Glutamatergic neuron (in vitro differentiated cells): Measurements from ENCODE around the gene LSM14B. TPM values are rescaled to one million over a fixed set of nuclear protein-coding genes. Genes with fewer than 3 reads are reported as not detected.

Experiments used
- DNase-seq: peaks from one replicate; pipeline ENCODE4 v3.0.0; 2022
- H3K27ac Mint-ChIP-seq: one replicate; pipeline ENCODE4 v1.8.0; 2020; ENCODE audit warnings: mild to moderate bottlenecking, mixed read lengths, inconsistent platforms; ENCODE audit not compliant: unreplicated experiment
- H3K27me3 Mint-ChIP-seq: one replicate; pipeline ENCODE4 v1.8.0; 2020; ENCODE audit warnings: mild to moderate bottlenecking, moderate library complexity, mixed read lengths, inconsistent platforms; ENCODE audit not compliant: unreplicated experiment
- H3K36me3 Mint-ChIP-seq: one replicate; pipeline ENCODE4 v1.8.0; 2020; ENCODE audit warnings: mild to moderate bottlenecking, mixed read lengths, inconsistent platforms; ENCODE audit not compliant: unreplicated experiment
- H3K4me1 Mint-ChIP-seq: one replicate; pipeline ENCODE4 v1.8.0; 2020; ENCODE audit warnings: mild to moderate bottlenecking, low read depth, mixed read lengths, inconsistent platforms; ENCODE audit not compliant: unreplicated experiment
- H3K4me3 Mint-ChIP-seq: one replicate; pipeline ENCODE4 v1.8.0; 2020; ENCODE audit warnings: mild to moderate bottlenecking, mixed read lengths, inconsistent platforms; ENCODE audit not compliant: unreplicated experiment
- H3K9me3 Mint-ChIP-seq: one replicate; pipeline ENCODE4 v1.8.0; 2020; ENCODE audit warnings: mild to moderate bottlenecking, moderate library complexity, mixed read lengths, inconsistent platforms; ENCODE audit not compliant: unreplicated experiment
- total RNA-seq: library from RNA; stranded (reverse); fragmentation: NEBNext Ultra II Directional; extraction: Animal tissue kit (Norgen Biotek cat#: 25700); gene quantifications from one replicate; pipeline ENCODE4 v1.2.1, GENCODE V29; 2021; ENCODE audit not compliant: unreplicated experiment
- TF ChIP-seq, protein P1 (sequence below): fragments of 200-600 bp; sonication (generic); IDR thresholded peaks from one replicate; pipeline ENCODE4 v1.5.0; 2021; ENCODE audit not compliant: partially characterized antibody, unreplicated experiment

LSM14B gene
- total RNA-seq, 1 donor from 2014 or later: 73.6 TPM

DNA sequence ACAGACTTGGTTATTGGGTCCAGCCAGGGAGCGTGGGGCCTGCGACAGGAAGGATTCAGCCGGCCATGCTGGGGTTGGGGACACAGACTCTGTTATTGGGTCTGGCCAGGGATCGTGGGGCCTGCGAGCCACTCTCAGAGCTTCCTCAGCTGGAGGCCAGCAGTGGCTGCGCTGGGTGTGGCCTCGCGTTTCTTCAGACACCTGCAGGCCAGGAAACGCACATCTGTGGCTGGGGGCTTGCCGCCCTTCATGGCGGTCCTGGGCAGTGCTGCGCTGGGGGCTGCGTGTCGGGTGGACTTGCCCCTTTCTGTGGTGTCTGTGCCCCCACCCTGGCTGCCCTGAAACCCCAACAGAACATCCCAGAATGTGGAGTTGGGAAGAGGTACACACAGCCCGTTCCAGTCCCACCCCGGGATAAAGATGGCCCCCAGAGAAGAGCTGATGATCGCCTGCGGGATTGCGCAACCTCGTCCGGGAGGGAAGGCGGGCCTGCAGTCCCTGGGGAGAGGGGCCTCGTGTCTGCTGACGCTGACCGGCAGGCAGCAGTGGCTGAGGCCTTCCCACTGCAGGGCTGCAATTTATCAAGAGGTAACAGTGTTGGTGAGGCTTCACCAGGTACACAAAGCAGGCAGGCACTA, 43.6 kb downstream of the LSM14B start:
- H3K4me1 Mint-ChIP-seq: peaks cover 3% of the 10 kb centered on the region
- H3K4me3 Mint-ChIP-seq: no peak overlapping the region
- H3K36me3 Mint-ChIP-seq: no peaks in the 10 kb centered on the region
- DNase-seq: peak; percentile 68
- H3K9me3 Mint-ChIP-seq: peaks cover 4% of the 10 kb centered on the region
- TF ChIP-seq, protein P1, sequence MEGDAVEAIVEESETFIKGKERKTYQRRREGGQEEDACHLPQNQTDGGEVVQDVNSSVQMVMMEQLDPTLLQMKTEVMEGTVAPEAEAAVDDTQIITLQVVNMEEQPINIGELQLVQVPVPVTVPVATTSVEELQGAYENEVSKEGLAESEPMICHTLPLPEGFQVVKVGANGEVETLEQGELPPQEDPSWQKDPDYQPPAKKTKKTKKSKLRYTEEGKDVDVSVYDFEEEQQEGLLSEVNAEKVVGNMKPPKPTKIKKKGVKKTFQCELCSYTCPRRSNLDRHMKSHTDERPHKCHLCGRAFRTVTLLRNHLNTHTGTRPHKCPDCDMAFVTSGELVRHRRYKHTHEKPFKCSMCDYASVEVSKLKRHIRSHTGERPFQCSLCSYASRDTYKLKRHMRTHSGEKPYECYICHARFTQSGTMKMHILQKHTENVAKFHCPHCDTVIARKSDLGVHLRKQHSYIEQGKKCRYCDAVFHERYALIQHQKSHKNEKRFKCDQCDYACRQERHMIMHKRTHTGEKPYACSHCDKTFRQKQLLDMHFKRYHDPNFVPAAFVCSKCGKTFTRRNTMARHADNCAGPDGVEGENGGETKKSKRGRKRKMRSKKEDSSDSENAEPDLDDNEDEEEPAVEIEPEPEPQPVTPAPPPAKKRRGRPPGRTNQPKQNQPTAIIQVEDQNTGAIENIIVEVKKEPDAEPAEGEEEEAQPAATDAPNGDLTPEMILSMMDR: no peak
- peak overlapping the region; percentile 73 for H3K27ac Mint-ChIP-seq
- H3K27me3 Mint-ChIP-seq: peaks cover 9% of the 10 kb centered on the region

DNA sequence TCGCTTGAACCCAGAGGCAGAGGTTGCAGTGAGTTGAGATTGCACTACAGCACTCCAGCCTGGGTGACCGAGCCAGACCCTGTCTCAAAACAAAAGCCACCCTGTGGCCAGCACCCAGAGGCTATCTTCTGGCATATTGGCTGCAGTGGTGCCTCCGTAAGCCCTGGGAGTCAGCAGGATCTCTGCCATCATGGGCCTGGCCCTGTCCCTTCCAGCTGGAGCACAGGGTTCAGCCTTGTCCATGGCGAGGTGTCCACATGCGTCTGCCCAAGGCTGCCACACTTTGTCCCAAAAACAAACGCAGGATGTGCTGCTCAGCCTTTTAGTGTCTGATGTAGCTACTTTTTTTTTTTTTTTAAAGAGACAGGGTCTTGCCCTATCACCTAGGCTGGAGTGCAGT, 45.2 kb downstream of the LSM14B start:
- Mint-ChIP-seq H3K27me3 (peaks cover 7% of the 10 kb centered on the region), H3K4me3 (no peak overlapping the region)

DNA sequence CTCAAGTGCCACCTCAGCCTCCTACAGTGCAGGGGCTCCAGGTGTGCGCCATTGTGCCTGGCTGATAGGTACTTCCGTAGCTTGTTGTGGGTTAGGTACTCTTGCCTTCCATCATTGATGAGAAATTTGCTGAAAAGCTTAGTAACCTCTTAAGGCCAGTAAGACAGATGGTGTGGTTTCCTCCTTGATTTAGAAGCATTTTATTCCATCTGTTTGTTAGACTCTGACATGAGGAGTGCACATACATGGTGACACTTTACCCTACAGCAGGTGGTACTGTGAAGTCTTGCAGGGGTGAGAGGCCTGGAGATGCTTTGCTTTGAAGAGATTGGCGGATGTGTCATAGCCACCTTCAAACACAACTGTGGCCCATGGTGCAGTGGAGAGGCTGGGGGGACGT, 45.8 kb downstream of the LSM14B start:
- H3K9me3 Mint-ChIP-seq: peaks cover 5% of the 10 kb centered on the region

More for the DNA sequence above, 45.2 kb downstream of the LSM14B start:
- DNase-seq: no peak
- Mint-ChIP-seq H3K4me1 (peaks cover 3% of the 10 kb centered on the region), H3K27ac (no peak overlapping the region), H3K36me3 (no peaks in the 10 kb centered on the region), H3K9me3 (peaks cover 5% of the 10 kb centered on the region)
- TF ChIP-seq, protein P1: no peak

DNA sequence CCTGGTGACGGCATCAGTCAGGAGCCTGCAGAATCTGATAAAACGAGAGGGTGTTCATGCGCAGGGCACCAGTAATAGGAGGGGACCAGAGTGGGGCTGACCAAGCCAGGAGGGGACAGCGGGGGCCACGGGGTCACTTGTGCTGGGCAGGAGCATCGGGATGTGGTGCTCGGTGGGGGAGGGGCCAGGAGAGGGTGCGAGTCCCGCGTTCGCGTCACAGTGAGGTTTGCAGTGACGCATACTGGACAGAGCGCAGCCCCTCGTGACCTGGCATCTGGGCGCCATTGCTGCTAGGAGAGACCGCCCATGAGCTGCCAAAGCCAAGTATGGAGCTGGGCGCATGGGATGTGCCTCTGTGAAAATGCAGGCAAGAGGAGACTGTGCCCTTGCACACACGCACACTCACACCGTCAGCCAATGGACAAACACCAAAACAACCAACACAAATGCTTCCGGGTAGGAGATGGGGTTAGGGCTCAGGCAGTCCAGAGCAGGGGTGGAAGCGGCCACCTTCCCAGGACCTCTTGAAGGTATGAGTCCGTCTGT, 46.7 kb downstream of the LSM14B start:
- Mint-ChIP-seq H3K4me1 (peaks cover 3% of the 10 kb centered on the region), H3K9me3 (peaks cover 5% of the 10 kb centered on the region), H3K27me3 (peaks cover 5% of the 10 kb centered on the region), H3K4me3 (no peak overlapping the region), H3K27ac (no peak overlapping the region), H3K36me3 (peaks cover under 1% of the 10 kb centered on the region)
- TF ChIP-seq, protein P1: no peak
- no peak for DNase-seq

More for the DNA sequence above, 45.8 kb downstream of the LSM14B start:
- no peak overlapping the region for H3K27ac Mint-ChIP-seq
- no peak overlapping the region for H3K4me3 Mint-ChIP-seq
- H3K36me3 Mint-ChIP-seq: no peaks in the 10 kb centered on the region
- no peak for DNase-seq
- peaks cover 7% of the 10 kb centered on the region for H3K27me3 Mint-ChIP-seq
- TF ChIP-seq, protein P1: no peak
- H3K4me1 Mint-ChIP-seq: peaks cover 3% of the 10 kb centered on the region

DNA sequence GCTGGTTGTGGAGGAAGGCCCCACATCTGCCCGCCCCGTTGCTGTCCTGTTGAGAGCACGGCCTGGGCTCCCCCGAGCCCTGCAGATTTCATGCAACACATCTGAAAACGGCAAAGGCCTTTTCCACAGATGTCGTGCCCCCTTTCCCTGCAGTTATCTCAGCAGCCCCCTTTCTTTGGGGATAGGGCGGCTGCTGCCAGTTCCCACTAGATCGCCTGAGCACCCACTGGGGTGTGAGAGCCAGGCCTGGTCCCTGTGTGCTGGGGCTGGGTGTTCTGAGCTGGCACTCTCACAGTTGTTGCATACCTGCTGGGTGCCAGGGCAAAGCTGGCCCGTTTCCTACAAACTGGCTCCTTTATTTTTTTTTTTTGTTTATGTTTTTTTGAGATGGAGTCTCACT, 48.3 kb downstream of the LSM14B start:
- H3K4me3 Mint-ChIP-seq: no peak overlapping the region
- peaks cover 3% of the 10 kb centered on the region for H3K36me3 Mint-ChIP-seq
- TF ChIP-seq, protein P1: no peak
- peaks cover 4% of the 10 kb centered on the region for H3K4me1 Mint-ChIP-seq
- no peak for DNase-seq
- no peak overlapping the region for H3K27ac Mint-ChIP-seq
- H3K9me3 Mint-ChIP-seq: peaks cover 9% of the 10 kb centered on the region
- H3K27me3 Mint-ChIP-seq: peaks cover 3% of the 10 kb centered on the region
